ENCODE results near the gene SEMG1.
A peak's percentile ranks its signal among the peaks of the same experiment; 100 is the strongest.

Gene SEMG1

GRCh38 chr20:45218124-45218523 is 11.3 kb downstream of the SEMG1 start:
- H3K27ac ChIP-seq, result no peak overlapping the region
- no peak for DNase-seq (ENCODE audit: low read depth, low spot score)

GRCh38 chr20:45218636-45219035 is 11.8 kb downstream of the SEMG1 start:
- H3K27ac ChIP-seq, result no peak overlapping the region
- no peak for DNase-seq (ENCODE audit: low read depth, low spot score)

GRCh38 chr20:45221076-45221475 is 14.2 kb downstream of the SEMG1 start, which contains the start of gene SEMG2:
TSS of gene SEMG2 (plus strand) at chr20:45221373. CDS start at chr20:45221390, 17 bp downstream.
- DNase-seq (ENCODE audit: low read depth, low spot score), result no peak
- no peak within 1 kb of the TSS for H3K27ac ChIP-seq

- no peak for DNase-seq (ENCODE audit: low read depth, low spot score)
- H3K27ac ChIP-seq, result no peak overlapping the region
Measured at GRCh38 chr20:45223136-45223535, 16.3 kb downstream of the SEMG1 start.

- DNase-seq (ENCODE audit: low read depth, low spot score), result no peak
- H3K27ac ChIP-seq, result no peak overlapping the region
Measured at GRCh38 chr20:45226287-45226686, 19.5 kb downstream of the SEMG1 start.

- no peak for DNase-seq (ENCODE audit: low read depth, low spot score)
- H3K27ac ChIP-seq, result no peak overlapping the region
Measured at GRCh38 chr20:45229264-45230056, 22.6 kb downstream of the SEMG1 start.

- no peak overlapping the region for H3K27ac ChIP-seq
- no peak for DNase-seq (ENCODE audit: low read depth, low spot score)
Measured at GRCh38 chr20:45230631-45231030, 23.8 kb downstream of the SEMG1 start.

GRCh38 chr20:45235995-45236394 is 29.2 kb downstream of the SEMG1 start:
- no peak for DNase-seq (ENCODE audit: low read depth, low spot score)
- H3K27ac ChIP-seq, result no peak overlapping the region

- H3K27ac ChIP-seq, result no peak overlapping the region
- DNase-seq (ENCODE audit: low read depth, low spot score), result no peak
Measured at GRCh38 chr20:45238139-45238538, 31.3 kb downstream of the SEMG1 start.

- H3K27ac ChIP-seq, result no peak overlapping the region
- DNase-seq (ENCODE audit: low read depth, low spot score), result no peak
Measured at GRCh38 chr20:45246109-45246508, 39.3 kb downstream of the SEMG1 start.

- DNase-seq (ENCODE audit: low read depth, low spot score), result no peak
- H3K27ac ChIP-seq, result no peak overlapping the region
Measured at GRCh38 chr20:45247865-45248264, 41.0 kb downstream of the SEMG1 start.

GRCh38 chr20:45248609-45249008 is 41.8 kb downstream of the SEMG1 start:
- no peak overlapping the region for H3K27ac ChIP-seq
- DNase-seq (ENCODE audit: low read depth, low spot score), result no peak

GRCh38 chr20:45251884-45252560 is 45.2 kb downstream of the SEMG1 start:
- DNase-seq (ENCODE audit: low read depth, low spot score), result no peak
- H3K27ac ChIP-seq, result peak overlapping the region; percentile 93

- DNase-seq (ENCODE audit: low read depth, low spot score), result no peak
- H3K27ac ChIP-seq, result peak overlapping the region; percentile 93
Measured at GRCh38 chr20:45253261-45253660, 46.4 kb downstream of the SEMG1 start.

- peak within 1 kb of the TSS; percentile 93 for H3K27ac ChIP-seq
- peak; percentile 81 for DNase-seq (ENCODE audit: low read depth, low spot score)
Measured at GRCh38 chr20:45254383-45255262, 47.8 kb downstream of the SEMG1 start, which contains the start of gene SLPI. TSS of gene SLPI (minus strand) at chr20:45254564. CDS start at chr20:45254543, 21 bp downstream.

- DNase-seq (ENCODE audit: low read depth, low spot score), result no peak
Measured at GRCh38 chr20:45257161-45257560, 50.3 kb downstream of the SEMG1 start.

GRCh38 chr20:45257711-45258110 is 50.9 kb downstream of the SEMG1 start:
- H3K27ac ChIP-seq, result peak overlapping the region; percentile 35
- no peak for DNase-seq (ENCODE audit: low read depth, low spot score)

More at GRCh38 chr20:45257161-45257560, 50.3 kb downstream of the SEMG1 start:
- peak overlapping the region; percentile 35 for H3K27ac ChIP-seq

- no peak overlapping the region for H3K27ac ChIP-seq
- DNase-seq (ENCODE audit: low read depth, low spot score), result no peak
Measured at GRCh38 chr20:45258259-45258658, 51.4 kb downstream of the SEMG1 start.

- no peak for DNase-seq (ENCODE audit: low read depth, low spot score)
- no peak overlapping the region for H3K27ac ChIP-seq
Measured at GRCh38 chr20:45258664-45259063, 51.8 kb downstream of the SEMG1 start.
